GM12878 (cell line): Measurements from ENCODE around the gene CTNNA3. TPM values are rescaled to one million over a fixed set of nuclear protein-coding genes. Genes with fewer than 3 reads are reported as not detected.

Experiments used
- ATAC-seq: fragments of 200-7000 bp; cut with Tn5 transposase; 3 replicates; pipeline ENCODE4 v1.9.1; 2020; ENCODE audit warnings: mild to moderate bottlenecking, moderate library complexity
- BruUV-seq: library from RNA; stranded (reverse); fragments of 400-500 nt; replicated peaks from 2 replicates; lab custom pipeline; 2021; lab: Mats Ljungman, UMichigan
- CTCF ChIA-PET: fragments of 300-600 bp; sonication (Branson Sonifier 250); formaldehyde crosslinking; extraction: SDS; loops from one replicate; lab custom pipeline; 2021; ENCODE audit warnings: inconsistent platforms; lab: Yijun Ruan, JAX
- POLR2A ChIA-PET: fragments of 350-600 bp; formaldehyde crosslinking; extraction: SDS; loops from one replicate; lab custom pipeline; 2021; ENCODE audit warnings: inconsistent platforms; lab: Charles Lee
- RAD21 ChIA-PET: fragments of 300-600 bp; sonication (Branson Sonifier 250); formaldehyde crosslinking; loops from one replicate; lab custom pipeline; 2023; ENCODE audit warnings: antibody characterized with exemption; ENCODE audit not compliant: unreplicated experiment; lab: Charles Lee
- SMC1A ChIA-PET: fragments of 300-600 bp; sonication (Branson Sonifier 250); formaldehyde crosslinking; loops from one replicate; lab custom pipeline; 2023; ENCODE audit not compliant: unreplicated experiment, uncharacterized antibody; lab: Charles Lee
- DNase-seq: peaks from one replicate; pipeline ENCODE4 v3.0.0-alpha.2; 2011; ENCODE audit warnings: low read depth, low spot score
- FAIRE-seq: peaks from 3 replicates; lab custom pipeline; 2011; peaks lifted over from hg19 to GRCh38; lab: Jason Lieb, UNC
- H2AFZ ChIP-seq: 2 replicates; pipeline ENCODE4 v1.6.0; 2011; ENCODE audit warnings: low read depth, low read length, control low read depth; ENCODE audit not compliant: control insufficient read depth
- H3K27ac ChIP-seq: 2 replicates; pipeline ENCODE4 v1.5.1; 2011; ENCODE audit warnings: control low read depth; ENCODE audit not compliant: control insufficient read depth, insufficient read depth
- H3K27me3 ChIP-seq, 2 experiments: replicated peaks in 1 of 2; 2 replicates each; pipeline versions ENCODE4 v1.6.0 to v1.6.1; 2011; ENCODE audit warnings: low read length in 1 of 2; ENCODE audit not compliant: control insufficient read depth in 2 of 2, insufficient read depth in 2 of 2
- H3K36me3 ChIP-seq, 2 experiments: 2 replicates each; pipeline ENCODE4 v1.5.1; 2011; ENCODE audit warnings: low read length in 1 of 2; ENCODE audit not compliant: control insufficient read depth in 2 of 2, insufficient read depth in 2 of 2
- H3K4me1 ChIP-seq: 2 replicates; pipeline ENCODE4 v1.6.1; 2011; ENCODE audit warnings: mild to moderate bottlenecking, low read length, moderate library complexity, mixed read lengths; ENCODE audit not compliant: control insufficient read depth, insufficient read depth
- H3K4me2 ChIP-seq: 2 replicates; pipeline ENCODE4 v1.6.0; 2011; ENCODE audit warnings: control low read depth; ENCODE audit not compliant: control insufficient read depth, insufficient read depth
- H3K4me3 ChIP-seq: fragments of 200-600 bp; sonication (generic); 2 replicates; pipeline ENCODE4 v1.5.1; 2016
- H3K79me2 ChIP-seq: 2 replicates; pipeline ENCODE4 v1.6.0; 2011; ENCODE audit warnings: low read length; ENCODE audit not compliant: control insufficient read depth, insufficient read depth
- H3K9ac ChIP-seq: 2 replicates; pipeline ENCODE4 v1.8.0; 2011; ENCODE audit warnings: low read length, control low read depth, mixed read lengths; ENCODE audit not compliant: control insufficient read depth, insufficient read depth
- H3K9me3 ChIP-seq: replicated peaks from 3 replicates; pipeline ENCODE4 v1.5.1; 2011; ENCODE audit warnings: mild to moderate bottlenecking, low read length; ENCODE audit not compliant: control insufficient read depth, insufficient read depth
- H4K20me1 ChIP-seq: 2 replicates; pipeline ENCODE4 v1.6.0; 2011; ENCODE audit not compliant: control insufficient read depth, insufficient read depth
- BHLHE40 ChIP-seq, 2 experiments: fragments of 450-650 bp in 1 of 2; IDR thresholded peaks; 2 replicates each; pipeline ENCODE4 v1.6.1; 2011 to 2017; ENCODE audit warnings: low read depth in 2 of 2, borderline replicate concordance in 1 of 2, improper control_type of control experiment in 1 of 2, low read length in 1 of 2, mild to moderate bottlenecking in 1 of 2
- FOXM1 ChIP-seq: IDR thresholded peaks from 2 replicates; pipeline ENCODE4 v1.6.1; 2012; ENCODE audit warnings: low read depth, mild to moderate bottlenecking, inconsistent platforms, low read length, moderate library complexity
- IKZF2 ChIP-seq, 2 experiments: fragments of 450-650 bp; IDR thresholded peaks; 2 replicates each; pipeline ENCODE4 v1.6.1; 2017; ENCODE audit warnings: mild to moderate bottlenecking in 2 of 2, moderate library complexity in 2 of 2
- JUNB ChIP-seq: IDR thresholded peaks from 2 replicates; pipeline ENCODE4 v1.6.1; 2016; ENCODE audit warnings: antibody characterized with exemption, mild to moderate bottlenecking
- NR2C1 ChIP-seq: fragments of 450-650 bp; IDR thresholded peaks from 2 replicates; pipeline ENCODE4 v1.6.1; 2017; ENCODE audit warnings: antibody characterized with exemption, mild to moderate bottlenecking, moderate library complexity
- POLR2AphosphoS2 ChIP-seq: IDR thresholded peaks from 2 replicates; pipeline ENCODE4 v1.6.1; 2011; ENCODE audit warnings: low read depth, mild to moderate bottlenecking, low read length, improper control_type of control experiment, moderate library complexity
- SMAD1 ChIP-seq: fragments of 450-650 bp; IDR thresholded peaks from 2 replicates; pipeline ENCODE4 v1.6.1; 2018; ENCODE audit warnings: mild to moderate bottlenecking, low read depth; ENCODE audit not compliant: partially characterized antibody
- SPI1 ChIP-seq: IDR thresholded peaks from 2 replicates; pipeline ENCODE4 v1.6.1; 2011; ENCODE audit warnings: low read depth, mild to moderate bottlenecking, low read length, moderate library complexity, borderline replicate concordance; ENCODE audit not compliant: insufficient read depth
- SREBF2 ChIP-seq: IDR thresholded peaks from 2 replicates; pipeline ENCODE4 v1.6.1; 2012; ENCODE audit warnings: mild to moderate bottlenecking, low read length
- SUZ12 ChIP-seq: fragments of 200-600 bp; sonication (generic); IDR thresholded peaks from one replicate; pipeline ENCODE4 v1.6.1; 2018; ENCODE audit warnings: antibody characterized with exemption, mild to moderate bottlenecking; ENCODE audit not compliant: unreplicated experiment
- ZNF274 ChIP-seq: IDR thresholded peaks from one replicate; pipeline ENCODE4 v1.8.0; 2011; ENCODE audit not compliant: insufficient read length, insufficient read depth
- ZNF384 ChIP-seq: IDR thresholded peaks from 2 replicates; pipeline ENCODE4 v1.6.1; 2012; ENCODE audit warnings: low read depth, mild to moderate bottlenecking, low read length, improper control_type of control experiment, borderline replicate concordance
- WGBS: methylation state at CpG from one replicate; pipeline ENCODE4 v1.1.6; 2016; ENCODE audit warnings: low lambda C conversion rate; ENCODE audit not compliant: insufficient replicate concordance, insufficient coverage; ENCODE audit errors: missing lambda C conversion rate; 5-methylcytosine and 5-hydroxymethylcytosine counted together
- in situ Hi-C: fragments of 300-500 bp; cut with MboI; formaldehyde crosslinking; loops from 9 replicates; pipeline ENCODE4 v1.14.3; 2018; ENCODE audit warnings: mixed read lengths
- intact Hi-C: fragments of 100-400 bp; cut with micrococcal nuclease; formaldehyde crosslinking; loops from one replicate; pipeline ENCODE4 v1.14.2; 2022; ENCODE audit not compliant: unreplicated experiment
- polyA plus RNA-seq, 11 experiments: library from polyadenylated mRNA; depleted of rRNA in 4 of 11; unstranded in 6 of 11; stranded (reverse) in 5 of 11; fragments of >200 nt; fragmentation: Nextera tagmentation in 4 of 11; fragmentation: Illumina TruSeq in 1 of 11; extraction: Ambion mirVana in 4 of 11; extraction: Trizol in 1 of 11; gene quantifications; 1 replicate in 1 of 11; 2 replicates in 10 of 11; pipeline versions ENCODE4 v1.2.1 to v1.2.3, GENCODE V29; 2011 to 2016; ENCODE audit warnings: inconsistent platforms in 2 of 11, missing spikeins in 2 of 11, low read depth in 1 of 11
- total RNA-seq, 4 experiments: library from RNA; depleted of rRNA in 3 of 4; stranded (reverse); fragments of >200 nt in 3 of 4; fragmentation: Illumina TruSeq in 1 of 4; extraction: Trizol in 1 of 4; gene quantifications; 2 replicates each; pipeline versions ENCODE4 v1.2.1 to v1.2.3, GENCODE V29; 2013 to 2021
- TF ChIP-seq, protein P1 (sequence below): fragments of 150-350 bp; IDR thresholded peaks from 2 replicates; pipeline ENCODE4 v1.6.1; 2014; ENCODE audit warnings: mild to moderate bottlenecking, low read depth, low read length
- TF ChIP-seq, protein P2 (sequence below): fragments of 450-650 bp; IDR thresholded peaks from 2 replicates; pipeline ENCODE4 v1.6.1; 2017; ENCODE audit warnings: antibody characterized with exemption, mild to moderate bottlenecking, moderate library complexity
- TF ChIP-seq, protein P3 (sequence below): fragments of 450-650 bp; formaldehyde crosslinking; IDR thresholded peaks from 2 replicates; pipeline ENCODE4 v1.4.0; 2020; ENCODE audit warnings: mild to moderate bottlenecking, moderate library complexity

CTNNA3 gene
- total and polyA plus RNA-seq, 10 of the 15 experiments (the other 5 are each of a cell fraction or from before 2014, with no cell fraction given) = under 0.01 to 4.5 (median 0.22) TPM; not detected in 2

DNA sequence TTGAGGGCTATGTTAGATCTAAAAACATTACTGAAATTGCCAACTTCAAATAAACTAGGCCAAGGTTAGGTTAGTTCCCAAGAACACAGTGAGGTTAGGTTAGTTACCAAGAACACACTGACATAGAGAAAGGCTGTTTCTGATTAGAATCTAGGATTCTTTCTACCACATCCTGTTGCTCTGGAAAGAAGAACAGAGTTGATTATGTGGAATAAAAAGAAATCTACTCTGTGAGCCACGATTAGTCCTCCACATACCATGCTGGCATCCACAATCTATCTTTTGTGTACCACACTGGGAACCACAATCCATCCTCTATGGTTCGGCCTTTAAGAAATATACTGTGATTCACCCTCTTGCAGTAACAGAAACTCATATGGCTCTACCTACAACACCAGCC lies 678.8 kb downstream of the CTNNA3 start:
- H3K4me1 ChIP-seq = no peaks in the 10 kb centered on the region
- no peaks in the 10 kb centered on the region for H3K36me3 ChIP-seq
- RAD21 ChIA-PET = no interaction called here
- no peaks in the 10 kb centered on the region for H3K9me3 ChIP-seq
- H3K79me2 ChIP-seq = no peaks in the 10 kb centered on the region
- CTCF ChIA-PET = interaction anchor here (1.3 kb wide), 1 partner anchor 12 kb away, joined by 4 read pairs; no protein-coding TSS in a partner anchor
- no peak for DNase-seq
- in situ Hi-C loops = no loop called here
- no peak for FAIRE-seq
- no peak overlapping the region for H3K4me2 ChIP-seq
- POLR2A ChIA-PET = no interaction called here
- no peaks in the 10 kb centered on the region for H4K20me1 ChIP-seq
- H3K27ac ChIP-seq = no peak overlapping the region
- H3K4me3 ChIP-seq = no peak overlapping the region
- WGBS = 3% methylated on average over 2 of the region's 2 CpGs
- H3K9ac ChIP-seq = no peak overlapping the region
- no peaks in the 10 kb centered on the region for H3K27me3 ChIP-seq
- ATAC-seq = no peak
- no peak overlapping the region for H2AFZ ChIP-seq
- BruUV-seq = no TSS peak
- intact Hi-C loops = no loop called here
- SMC1A ChIA-PET = no interaction called here
- TF ChIP-seq, protein P1, sequence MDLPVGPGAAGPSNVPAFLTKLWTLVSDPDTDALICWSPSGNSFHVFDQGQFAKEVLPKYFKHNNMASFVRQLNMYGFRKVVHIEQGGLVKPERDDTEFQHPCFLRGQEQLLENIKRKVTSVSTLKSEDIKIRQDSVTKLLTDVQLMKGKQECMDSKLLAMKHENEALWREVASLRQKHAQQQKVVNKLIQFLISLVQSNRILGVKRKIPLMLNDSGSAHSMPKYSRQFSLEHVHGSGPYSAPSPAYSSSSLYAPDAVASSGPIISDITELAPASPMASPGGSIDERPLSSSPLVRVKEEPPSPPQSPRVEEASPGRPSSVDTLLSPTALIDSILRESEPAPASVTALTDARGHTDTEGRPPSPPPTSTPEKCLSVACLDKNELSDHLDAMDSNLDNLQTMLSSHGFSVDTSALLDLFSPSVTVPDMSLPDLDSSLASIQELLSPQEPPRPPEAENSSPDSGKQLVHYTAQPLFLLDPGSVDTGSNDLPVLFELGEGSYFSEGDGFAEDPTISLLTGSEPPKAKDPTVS = no peak
- no peak for TF ChIP-seq ZNF384
- no peak for TF ChIP-seq SMAD1
- TF ChIP-seq SUZ12 = no peak
- TF ChIP-seq JUNB = no peak
- TF ChIP-seq FOXM1 = no peak
- no peak for TF ChIP-seq IKZF2 (IDR thresholded peaks at IDR 0.05)
- TF ChIP-seq, protein P2, sequence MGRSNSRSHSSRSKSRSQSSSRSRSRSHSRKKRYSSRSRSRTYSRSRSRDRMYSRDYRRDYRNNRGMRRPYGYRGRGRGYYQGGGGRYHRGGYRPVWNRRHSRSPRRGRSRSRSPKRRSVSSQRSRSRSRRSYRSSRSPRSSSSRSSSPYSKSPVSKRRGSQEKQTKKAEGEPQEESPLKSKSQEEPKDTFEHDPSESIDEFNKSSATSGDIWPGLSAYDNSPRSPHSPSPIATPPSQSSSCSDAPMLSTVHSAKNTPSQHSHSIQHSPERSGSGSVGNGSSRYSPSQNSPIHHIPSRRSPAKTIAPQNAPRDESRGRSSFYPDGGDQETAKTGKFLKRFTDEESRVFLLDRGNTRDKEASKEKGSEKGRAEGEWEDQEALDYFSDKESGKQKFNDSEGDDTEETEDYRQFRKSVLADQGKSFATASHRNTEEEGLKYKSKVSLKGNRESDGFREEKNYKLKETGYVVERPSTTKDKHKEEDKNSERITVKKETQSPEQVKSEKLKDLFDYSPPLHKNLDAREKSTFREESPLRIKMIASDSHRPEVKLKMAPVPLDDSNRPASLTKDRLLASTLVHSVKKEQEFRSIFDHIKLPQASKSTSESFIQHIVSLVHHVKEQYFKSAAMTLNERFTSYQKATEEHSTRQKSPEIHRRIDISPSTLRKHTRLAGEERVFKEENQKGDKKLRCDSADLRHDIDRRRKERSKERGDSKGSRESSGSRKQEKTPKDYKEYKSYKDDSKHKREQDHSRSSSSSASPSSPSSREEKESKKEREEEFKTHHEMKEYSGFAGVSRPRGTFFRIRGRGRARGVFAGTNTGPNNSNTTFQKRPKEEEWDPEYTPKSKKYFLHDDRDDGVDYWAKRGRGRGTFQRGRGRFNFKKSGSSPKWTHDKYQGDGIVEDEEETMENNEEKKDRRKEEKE = no peak
- TF ChIP-seq SREBF2 = no peak
- no peak for TF ChIP-seq SPI1
- TF ChIP-seq, protein P3, sequence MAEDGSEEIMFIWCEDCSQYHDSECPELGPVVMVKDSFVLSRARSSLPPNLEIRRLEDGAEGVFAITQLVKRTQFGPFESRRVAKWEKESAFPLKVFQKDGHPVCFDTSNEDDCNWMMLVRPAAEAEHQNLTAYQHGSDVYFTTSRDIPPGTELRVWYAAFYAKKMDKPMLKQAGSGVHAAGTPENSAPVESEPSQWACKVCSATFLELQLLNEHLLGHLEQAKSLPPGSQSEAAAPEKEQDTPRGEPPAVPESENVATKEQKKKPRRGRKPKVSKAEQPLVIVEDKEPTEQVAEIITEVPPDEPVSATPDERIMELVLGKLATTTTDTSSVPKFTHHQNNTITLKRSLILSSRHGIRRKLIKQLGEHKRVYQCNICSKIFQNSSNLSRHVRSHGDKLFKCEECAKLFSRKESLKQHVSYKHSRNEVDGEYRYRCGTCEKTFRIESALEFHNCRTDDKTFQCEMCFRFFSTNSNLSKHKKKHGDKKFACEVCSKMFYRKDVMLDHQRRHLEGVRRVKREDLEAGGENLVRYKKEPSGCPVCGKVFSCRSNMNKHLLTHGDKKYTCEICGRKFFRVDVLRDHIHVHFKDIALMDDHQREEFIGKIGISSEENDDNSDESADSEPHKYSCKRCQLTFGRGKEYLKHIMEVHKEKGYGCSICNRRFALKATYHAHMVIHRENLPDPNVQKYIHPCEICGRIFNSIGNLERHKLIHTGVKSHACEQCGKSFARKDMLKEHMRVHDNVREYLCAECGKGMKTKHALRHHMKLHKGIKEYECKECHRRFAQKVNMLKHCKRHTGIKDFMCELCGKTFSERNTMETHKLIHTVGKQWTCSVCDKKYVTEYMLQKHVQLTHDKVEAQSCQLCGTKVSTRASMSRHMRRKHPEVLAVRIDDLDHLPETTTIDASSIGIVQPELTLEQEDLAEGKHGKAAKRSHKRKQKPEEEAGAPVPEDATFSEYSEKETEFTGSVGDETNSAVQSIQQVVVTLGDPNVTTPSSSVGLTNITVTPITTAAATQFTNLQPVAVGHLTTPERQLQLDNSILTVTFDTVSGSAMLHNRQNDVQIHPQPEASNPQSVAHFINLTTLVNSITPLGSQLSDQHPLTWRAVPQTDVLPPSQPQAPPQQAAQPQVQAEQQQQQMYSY = no peak
- TF ChIP-seq ZNF274 = no peak
- no peak for TF ChIP-seq BHLHE40 (IDR thresholded peaks at IDR 0.05; ENCODE audit: borderline replicate concordance in 1 of 2, low read depth in 2 of 2, low read length in 1 of 2)
- no peak for TF ChIP-seq NR2C1
- no peak for TF ChIP-seq POLR2AphosphoS2
